Putamen (tissue), 1 donor: ENCODE results near the gene CUL7.
A peak's percentile ranks its signal among the peaks of the same experiment; 100 is the strongest.
"Not testable (repeated sequence)": the region's sequence is repeated elsewhere in the genome, so short reads cannot be mapped to it uniquely, and the experiment has no call there.

Experiments used
- DNase-seq: peaks from one replicate; pipeline ENCODE4 v3.0.0-alpha.2; 2016; ENCODE audit warnings: low spot score

The CUL7 gene

GRCh38 chr6:43014434-43014909, 39.2 kb downstream of the CUL7 start:
- DNase-seq: no peak

GRCh38 chr6:43013843-43014433, 39.7 kb downstream of the CUL7 start, which contains the start of the genes KLHDC3 and MEA1:
TSS of gene KLHDC3 (plus strand) at chr6:43014249. CDS start at chr6:43017193, 2,944 bp downstream.
TSS of gene MEA1 (minus strand) at chr6:43013946. CDS start at chr6:43013813, 133 bp downstream.
- peak; percentile 100 for DNase-seq

GRCh38 chr6:43013097-43013842, 40.4 kb downstream of the CUL7 start:
- DNase-seq: no peak

GRCh38 chr6:43012364-43012763, 41.3 kb downstream of the CUL7 start:
- no peak for DNase-seq

DNA sequence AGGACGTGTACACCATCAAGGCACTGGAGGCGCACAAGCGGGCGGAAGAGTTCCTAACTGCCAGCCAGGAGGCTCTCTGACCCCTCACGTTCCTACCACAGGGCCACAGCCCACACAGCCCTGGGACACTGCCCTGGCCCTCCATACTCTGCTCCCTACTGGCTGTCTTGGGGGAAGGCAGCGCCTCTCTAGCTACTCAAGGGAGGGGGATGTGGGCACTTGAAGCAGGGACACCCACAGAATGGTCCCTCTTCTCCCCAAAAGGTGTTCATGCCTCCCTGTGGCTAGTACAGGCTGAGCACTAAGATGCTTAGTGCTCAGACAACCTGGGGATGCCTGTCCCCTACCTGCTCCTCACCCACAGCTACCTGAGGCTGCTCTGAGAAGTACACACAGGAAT, 42.4 kb downstream of the CUL7 start:
- no peak for DNase-seq

GRCh38 chr6:43009124-43009523, 44.5 kb downstream of the CUL7 start:
- DNase-seq: no peak

GRCh38 chr6:43007126-43007525, 46.5 kb downstream of the CUL7 start:
- DNase-seq: no peak

GRCh38 chr6:43006251-43006650, 47.4 kb downstream of the CUL7 start:
- DNase-seq: no peak

DNA sequence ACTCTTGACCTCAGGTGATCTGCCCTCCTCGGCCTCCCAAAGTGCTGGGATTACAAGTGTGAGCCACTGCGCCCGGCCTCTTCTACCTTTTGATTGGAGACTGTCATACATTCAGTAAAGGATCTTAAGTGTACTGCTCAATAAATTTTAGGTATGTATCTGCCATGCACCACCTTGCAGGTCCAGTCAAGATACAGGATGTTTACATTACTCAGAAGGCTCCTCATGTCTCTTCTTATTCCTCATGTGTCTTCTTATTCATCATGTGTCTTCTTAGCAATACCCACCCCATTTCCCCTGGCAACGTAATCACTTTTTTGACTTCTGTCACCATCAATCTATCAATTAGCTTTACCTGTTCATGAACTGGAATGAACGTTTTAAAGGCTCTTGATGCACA, 47.8 kb downstream of the CUL7 start:
- DNase-seq: no peak

- no peak for DNase-seq
Measured at GRCh38 chr6:43001843-43002242, 51.8 kb downstream of the CUL7 start.

DNA sequence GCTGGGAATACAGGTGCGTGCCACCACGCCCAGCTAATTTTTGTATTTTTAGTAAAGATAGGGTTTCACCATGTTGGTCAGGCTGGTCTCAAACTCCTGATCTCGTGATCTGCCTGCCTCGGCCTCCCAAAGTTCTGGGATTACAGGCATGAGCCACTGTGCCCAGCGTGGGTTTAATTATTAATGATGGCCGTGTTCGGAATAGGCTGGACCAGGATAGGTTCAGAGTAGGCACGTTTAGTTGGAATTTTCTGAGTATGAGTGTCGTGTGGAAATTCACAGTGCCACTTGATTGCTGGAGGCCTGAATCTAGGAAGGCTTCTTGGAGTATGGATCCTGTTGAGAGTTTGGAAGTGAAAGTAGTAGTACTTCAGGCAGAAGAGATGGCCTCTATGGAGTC, 55.4 kb downstream of the CUL7 start:
- DNase-seq: not testable (repeated sequence)

- no peak for DNase-seq
Measured at GRCh38 chr6:42996513-42996912, 57.1 kb downstream of the CUL7 start.

DNA sequence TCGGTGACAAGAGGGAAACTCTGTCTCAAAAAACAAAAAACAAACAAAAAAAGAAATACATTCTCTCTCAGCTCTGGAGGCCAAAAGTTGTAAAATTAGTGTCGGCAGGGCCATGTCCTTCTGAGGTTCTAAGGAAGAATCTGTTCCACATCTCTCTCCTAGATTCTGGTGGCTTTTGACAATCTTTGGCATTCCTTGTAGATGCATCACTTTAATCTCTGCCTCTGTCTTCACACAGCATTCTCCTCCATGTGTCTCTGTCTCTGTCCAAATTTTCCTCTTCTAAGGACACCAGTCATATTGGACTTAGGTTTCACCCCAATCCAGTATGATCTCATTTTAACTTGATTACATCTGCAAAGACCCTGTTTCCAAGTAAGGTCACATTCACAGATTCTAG, 60.2 kb downstream of the CUL7 start:
- no peak for DNase-seq

DNA sequence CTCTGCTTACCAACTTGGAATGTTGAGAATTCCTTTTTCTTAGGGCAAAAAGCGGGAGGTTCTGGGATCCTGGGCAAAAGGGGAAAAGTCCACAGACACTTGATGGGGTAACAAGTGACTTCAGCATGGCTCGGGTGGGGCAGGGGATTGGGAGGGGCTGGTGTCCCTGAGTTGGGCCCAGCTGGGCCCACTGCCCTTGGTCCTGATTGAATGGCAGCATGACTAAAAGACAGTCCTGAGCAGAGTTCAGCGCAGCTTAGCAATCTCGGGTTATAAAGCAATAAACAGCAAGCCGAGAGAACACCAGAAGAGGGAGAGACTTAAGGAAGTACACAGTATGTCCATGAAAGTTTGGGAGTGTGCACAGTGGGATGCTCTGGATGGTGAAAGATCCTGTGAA, 63.7 kb downstream of the CUL7 start:
- DNase-seq: no peak

GRCh38 chr6:42988486-42989020, 65.1 kb downstream of the CUL7 start:
- DNase-seq: no peak
